Measurements from ENCODE around the gene DCP1A. TPM values are rescaled to one million over a fixed set of nuclear protein-coding genes. Genes with fewer than 3 reads are reported as not detected.

The DCP1A gene
- total and polyA plus RNA-seq, 2 experiments from 2014 or later, result 20.4 to 34.5 TPM

DNA sequence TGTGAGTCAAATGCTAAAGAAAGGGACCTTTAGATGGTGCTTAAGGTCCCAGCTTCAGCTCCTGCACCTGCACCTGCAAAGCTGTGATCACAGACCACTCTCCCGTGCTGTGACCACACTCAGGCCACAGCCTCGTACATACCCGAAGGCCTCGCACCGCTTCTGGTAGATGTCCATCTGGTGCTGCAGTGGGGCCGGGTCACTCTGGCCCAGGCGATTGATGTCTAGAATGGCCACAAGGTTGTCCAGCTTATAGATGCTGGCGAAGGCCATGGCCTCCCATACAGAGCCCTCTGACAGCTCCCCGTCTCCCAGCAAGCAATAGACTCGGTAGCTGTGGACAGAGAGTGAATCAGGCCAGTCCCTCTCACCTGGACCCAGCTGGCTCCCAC lies 112.5 kb downstream of the DCP1A start:
- no peaks in the 10 kb centered on the region for H3K9me3 ChIP-seq (ENCODE audit: low read depth)
- H3K79me2 ChIP-seq, result peaks cover 6% of the 10 kb centered on the region
- no peaks in the 10 kb centered on the region for H3K27me3 ChIP-seq
- H3K36me3 ChIP-seq (replicated peaks; ENCODE audit: insufficient read depth, low read depth), result no peaks in the 10 kb centered on the region
- no peak for DNase-seq (ENCODE audit: low spot score)
- TF ChIP-seq, protein P1, sequence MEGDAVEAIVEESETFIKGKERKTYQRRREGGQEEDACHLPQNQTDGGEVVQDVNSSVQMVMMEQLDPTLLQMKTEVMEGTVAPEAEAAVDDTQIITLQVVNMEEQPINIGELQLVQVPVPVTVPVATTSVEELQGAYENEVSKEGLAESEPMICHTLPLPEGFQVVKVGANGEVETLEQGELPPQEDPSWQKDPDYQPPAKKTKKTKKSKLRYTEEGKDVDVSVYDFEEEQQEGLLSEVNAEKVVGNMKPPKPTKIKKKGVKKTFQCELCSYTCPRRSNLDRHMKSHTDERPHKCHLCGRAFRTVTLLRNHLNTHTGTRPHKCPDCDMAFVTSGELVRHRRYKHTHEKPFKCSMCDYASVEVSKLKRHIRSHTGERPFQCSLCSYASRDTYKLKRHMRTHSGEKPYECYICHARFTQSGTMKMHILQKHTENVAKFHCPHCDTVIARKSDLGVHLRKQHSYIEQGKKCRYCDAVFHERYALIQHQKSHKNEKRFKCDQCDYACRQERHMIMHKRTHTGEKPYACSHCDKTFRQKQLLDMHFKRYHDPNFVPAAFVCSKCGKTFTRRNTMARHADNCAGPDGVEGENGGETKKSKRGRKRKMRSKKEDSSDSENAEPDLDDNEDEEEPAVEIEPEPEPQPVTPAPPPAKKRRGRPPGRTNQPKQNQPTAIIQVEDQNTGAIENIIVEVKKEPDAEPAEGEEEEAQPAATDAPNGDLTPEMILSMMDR (IDR thresholded peaks at IDR 0.05; ENCODE audit: poor library complexity), result no peak
- no peak for TF ChIP-seq EZH2phosphoT487 (IDR thresholded peaks at IDR 0.05; ENCODE audit: low read depth, severe bottlenecking, unreplicated experiment)
- TF ChIP-seq EZH2 (IDR thresholded peaks at IDR 0.05; ENCODE audit: borderline replicate concordance), result no peak
- H3K9me2 ChIP-seq (replicated peaks; ENCODE audit: insufficient read depth), result no peaks in the 10 kb centered on the region
- peaks cover 18% of the 10 kb centered on the region for H3K4me1 ChIP-seq (ENCODE audit: insufficient read depth)
- no peak overlapping the region for H3K27ac ChIP-seq
- H2AFZ ChIP-seq, result no peak overlapping the region
- WGBS (ENCODE audit: low lambda C conversion rate, missing lambda C conversion rate), result 92% methylated on average over 8 of the region's 10 CpGs
- H3K4me3 ChIP-seq, result no peak overlapping the region
- H4K20me1 ChIP-seq (ENCODE audit: insufficient read depth, poor library complexity, severe bottlenecking), result no peaks in the 10 kb centered on the region
- no peak overlapping the region for H3K4me2 ChIP-seq

DNA sequence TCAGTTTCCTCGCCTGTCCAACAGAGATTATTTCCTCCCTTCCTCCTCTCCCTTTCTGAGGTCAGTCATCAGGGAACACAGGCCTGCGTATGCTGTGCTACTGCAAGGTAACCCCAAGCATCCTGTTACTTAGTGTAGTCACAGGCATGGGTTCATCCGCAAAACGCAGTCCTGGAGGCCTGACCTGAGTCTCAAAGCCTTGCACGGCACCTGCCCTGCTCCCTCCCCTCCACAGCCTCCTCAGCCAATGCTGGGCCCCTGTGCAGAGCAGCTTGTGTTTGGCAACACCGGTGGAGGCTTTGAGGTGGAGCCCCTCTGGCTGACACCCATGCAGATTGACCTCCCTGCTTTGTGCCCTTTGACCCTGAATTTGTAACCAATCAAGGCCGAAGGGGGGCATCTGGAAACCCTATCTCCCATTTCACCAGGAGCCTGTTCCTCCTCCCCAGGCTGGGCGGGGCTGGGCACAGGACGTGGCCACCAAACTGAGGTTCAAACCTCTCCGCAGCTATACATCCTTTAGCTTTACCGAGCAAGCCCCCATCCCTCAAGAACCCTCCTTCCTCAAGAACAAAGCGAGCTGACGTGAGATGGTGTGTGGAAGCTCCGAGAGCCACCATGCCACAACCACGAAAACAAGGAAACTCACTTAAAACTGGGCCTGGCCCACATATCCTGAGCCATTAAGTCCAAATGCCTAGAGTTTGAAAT lies 113.1 kb downstream of the DCP1A start:
- no peaks in the 10 kb centered on the region for H3K9me3 ChIP-seq (ENCODE audit: low read depth)
- WGBS (ENCODE audit: low lambda C conversion rate, missing lambda C conversion rate), result 84% methylated on average over 15 of the region's 15 CpGs
- H3K4me2 ChIP-seq, result no peak overlapping the region
- no peak for DNase-seq (ENCODE audit: low spot score)
- peaks cover 18% of the 10 kb centered on the region for H3K4me1 ChIP-seq (ENCODE audit: insufficient read depth)
- TF ChIP-seq, protein P1 (IDR thresholded peaks at IDR 0.05; ENCODE audit: poor library complexity), result no peak
- TF ChIP-seq EZH2 (IDR thresholded peaks at IDR 0.05; ENCODE audit: borderline replicate concordance) (no peak), EZH2phosphoT487 (IDR thresholded peaks at IDR 0.05; ENCODE audit: low read depth, severe bottlenecking, unreplicated experiment) (no peak)
- H3K79me2 ChIP-seq, result peaks cover 6% of the 10 kb centered on the region
- H3K36me3 ChIP-seq (replicated peaks; ENCODE audit: insufficient read depth, low read depth), result no peaks in the 10 kb centered on the region
- no peak overlapping the region for H3K27ac ChIP-seq
- no peaks in the 10 kb centered on the region for H3K9me2 ChIP-seq (replicated peaks; ENCODE audit: insufficient read depth)
- H2AFZ ChIP-seq, result no peak overlapping the region
- H3K27me3 ChIP-seq, result no peaks in the 10 kb centered on the region
- no peaks in the 10 kb centered on the region for H4K20me1 ChIP-seq (ENCODE audit: insufficient read depth, poor library complexity, severe bottlenecking)
- no peak overlapping the region for H3K4me3 ChIP-seq

Small RNAs within 50 kb of the gene (small RNA-seq; reads per million reads assigned to genes)
- gene RF00019 (not detected), gene RF00212 (not detected), gene RF00568 (not detected)

Other genes starting within 250 kb of the DCP1A start
- 15.9 and 18.5 TPM in 2 replicates for gene RFT1, start 217.1 kb downstream of the DCP1A start, total RNA-seq
- 23.1 and 32.0 TPM in 2 replicates for gene RFT1, start 217.1 kb downstream of the DCP1A start, polyA plus RNA-seq
- gene PRKCD, start 186.3 kb downstream of the DCP1A start, total RNA-seq, result 12.3 and 12.8 TPM in 2 replicates
- 18.6 and 23.6 TPM in 2 replicates for gene PRKCD, start 186.3 kb downstream of the DCP1A start, polyA plus RNA-seq
- gene TKT, start 91.5 kb downstream of the DCP1A start, total RNA-seq, result 222 and 265 TPM in 2 replicates
- gene TKT, start 91.5 kb downstream of the DCP1A start, polyA plus RNA-seq, result 136 and 149 TPM in 2 replicates
- gene CACNA1D, start 147.1 kb upstream of the DCP1A start, total RNA-seq, result 27.8 and 30.1 TPM in 2 replicates
- 5.2 and 8.9 TPM in 2 replicates for gene CACNA1D, start 147.1 kb upstream of the DCP1A start, polyA plus RNA-seq